Ectodermal cell (in vitro differentiated cells): ENCODE data around the gene TTLL4.

Source experiments
- H3K27ac ChIP-seq: 2 replicates; pipeline ENCODE4 v1.7.0; 2013; ENCODE audit warnings: mild to moderate bottlenecking, low read depth, low read length; ENCODE audit not compliant: insufficient read depth, poor library complexity, severe bottlenecking
- H3K27me3 ChIP-seq: 2 replicates; pipeline ENCODE4 v1.7.0; 2013; ENCODE audit warnings: mild to moderate bottlenecking, low read length; ENCODE audit not compliant: insufficient read depth, control insufficient read depth, poor library complexity, severe bottlenecking
- H3K36me3 ChIP-seq: one replicate; pipeline ENCODE4 v1.7.0; 2013; ENCODE audit warnings: low read length; ENCODE audit not compliant: control insufficient read depth, insufficient read depth
- H3K4me1 ChIP-seq: one replicate; pipeline ENCODE4 v1.7.0; 2013; ENCODE audit warnings: low read length; ENCODE audit not compliant: control insufficient read depth, insufficient read depth
- H3K4me3 ChIP-seq: 2 replicates; pipeline ENCODE4 v1.7.0; 2013; ENCODE audit warnings: low read depth, low read length, control low read depth; ENCODE audit not compliant: insufficient read depth
- H3K9me3 ChIP-seq: 2 replicates; pipeline ENCODE4 v1.7.0; 2013; ENCODE audit warnings: mild to moderate bottlenecking, low read length, moderate library complexity; ENCODE audit not compliant: control insufficient read depth
- WGBS, 2 experiments: methylation state at CpG; one replicate each; pipeline ENCODE4 v1.1.7; 2013; ENCODE audit warnings: missing lambda C conversion rate in 2 of 2; 5-methylcytosine and 5-hydroxymethylcytosine counted together

TTLL4 gene

GRCh38 chr2:218804817-218805216 lies 94.2 kb downstream of the TTLL4 start:
- H3K4me3 ChIP-seq = no peak overlapping the region
- H3K4me1 ChIP-seq = peaks cover 9% of the 10 kb centered on the region
- 100% methylated on average over 1 of the region's 1 CpG for WGBS, 2 experiments
- no peaks in the 10 kb centered on the region for H3K36me3 ChIP-seq
- no peak overlapping the region for H3K27ac ChIP-seq
- no peaks in the 10 kb centered on the region for H3K27me3 ChIP-seq
- no peaks in the 10 kb centered on the region for H3K9me3 ChIP-seq
